Esophagus (tissue), 2 donors: ENCODE measurements around the gene COL4A3. TPM values are rescaled to one million over a fixed set of nuclear protein-coding genes. Genes with fewer than 3 reads are reported as not detected.

Experiments
- H3K27ac ChIP-seq, 2 donors: one replicate each; pipeline ENCODE4 v1.5.1; 2013; ENCODE audit warnings: low read depth in 2 of 2, mild to moderate bottlenecking in 2 of 2, inconsistent platforms in 1 of 2, low read length in 1 of 2, moderate library complexity in 1 of 2
- H3K27me3 ChIP-seq, 2 donors: one replicate each; pipeline ENCODE4 v1.6.1; 2013; ENCODE audit warnings: low read length in 2 of 2, control low read depth in 1 of 2, mild to moderate bottlenecking in 1 of 2; ENCODE audit not compliant: insufficient read depth in 2 of 2, control insufficient read depth in 1 of 2
- H3K36me3 ChIP-seq, 2 donors: one replicate each; pipeline ENCODE4 v1.6.1; 2013; ENCODE audit warnings: low read length in 1 of 2; ENCODE audit not compliant: control insufficient read depth in 2 of 2, insufficient read depth in 2 of 2
- H3K4me1 ChIP-seq, 2 donors: one replicate each; pipeline ENCODE4 v1.6.1; 2013; ENCODE audit warnings: low read length in 1 of 2; ENCODE audit not compliant: control insufficient read depth in 2 of 2, insufficient read depth in 2 of 2
- H3K4me3 ChIP-seq, 2 donors: one replicate each; pipeline ENCODE4 v1.5.1; 2013; ENCODE audit warnings: low read length in 2 of 2, mild to moderate bottlenecking in 2 of 2, low read depth in 1 of 2, moderate library complexity in 1 of 2
- H3K9me3 ChIP-seq, 2 donors: one replicate each; pipeline ENCODE4 v1.6.1; 2013; ENCODE audit warnings: mild to moderate bottlenecking in 2 of 2, low read depth in 1 of 2, low read length in 1 of 2, moderate library complexity in 1 of 2; ENCODE audit not compliant: control insufficient read depth in 2 of 2, insufficient read depth in 1 of 2
- WGBS, 2 donors: extraction: QIAGEN DNeasy Blood & Tissue Kit; methylation state at CpG; one replicate each; pipeline ENCODE4 v1.1.7; 2013; 5-methylcytosine and 5-hydroxymethylcytosine counted together
- polyA plus RNA-seq, 2 donors: library from polyadenylated mRNA; stranded (reverse); fragments of 200-250 nt; gene quantifications; one replicate each; pipeline ENCODE4 v1.2.3, GENCODE V29; 2013
- donor health status: healthy with polysubstance abuse.
- donor health status: Bipolar disorder and iron deficiency.

Gene COL4A3
- polyA plus RNA-seq, 2 donors: 0.18 to 0.44 TPM

DNA sequence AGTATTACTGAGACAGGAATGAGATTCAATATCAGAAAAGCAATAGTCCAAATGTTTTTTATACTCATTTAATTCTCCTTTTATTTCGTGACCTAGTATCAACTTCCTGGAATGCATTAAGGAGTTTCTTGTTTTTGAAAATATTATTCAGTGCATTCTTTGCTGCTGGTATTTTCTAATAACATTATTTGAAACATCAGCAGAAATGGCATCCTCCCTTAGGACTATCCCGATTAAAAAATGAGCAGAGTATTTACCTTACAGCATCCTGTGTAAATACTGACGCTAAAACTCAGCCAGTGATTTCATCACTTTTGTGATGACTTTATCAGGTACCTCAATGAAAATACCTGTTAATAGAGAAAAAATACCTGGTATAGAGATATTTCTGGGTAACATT is 16.3 kb downstream of the COL4A3 start:
- Histone ChIP-seq H3K9me3 (no peaks in the 10 kb centered on the region), H3K36me3 (no peaks in the 10 kb centered on the region), H3K4me1 (no peaks in the 10 kb centered on the region), H3K4me3 (no peak overlapping the region), H3K27me3 (no peaks in the 10 kb centered on the region), H3K27ac (no peak overlapping the region)
- WGBS, 2 donors: 47 to 59% methylated on average over 3 of the region's 3 CpGs

DNA sequence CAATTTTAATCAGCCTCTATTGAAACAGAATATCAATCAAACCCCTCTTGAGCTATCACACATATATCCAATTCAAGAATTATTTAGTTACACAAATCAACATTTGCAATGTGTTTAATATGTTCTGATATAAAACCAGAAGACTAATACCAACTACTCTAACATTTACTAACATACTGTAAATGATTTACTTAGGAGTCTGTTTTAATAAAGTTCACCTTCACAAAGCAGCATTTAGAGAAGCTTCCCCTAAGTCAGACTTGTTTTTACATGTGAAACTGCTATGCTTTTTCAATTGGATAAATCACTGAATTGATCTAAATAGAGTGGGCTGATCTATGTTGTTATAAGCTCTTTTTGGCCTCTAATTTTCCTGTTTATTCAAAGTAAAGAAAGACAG is 18.3 kb downstream of the COL4A3 start:
- no peaks in the 10 kb centered on the region for H3K36me3 ChIP-seq
- no peaks in the 10 kb centered on the region for H3K27me3 ChIP-seq
- no peaks in the 10 kb centered on the region for H3K4me1 ChIP-seq
- H3K4me3 ChIP-seq: no peak overlapping the region
- H3K9me3 ChIP-seq: no peaks in the 10 kb centered on the region
- H3K27ac ChIP-seq: no peak overlapping the region

DNA sequence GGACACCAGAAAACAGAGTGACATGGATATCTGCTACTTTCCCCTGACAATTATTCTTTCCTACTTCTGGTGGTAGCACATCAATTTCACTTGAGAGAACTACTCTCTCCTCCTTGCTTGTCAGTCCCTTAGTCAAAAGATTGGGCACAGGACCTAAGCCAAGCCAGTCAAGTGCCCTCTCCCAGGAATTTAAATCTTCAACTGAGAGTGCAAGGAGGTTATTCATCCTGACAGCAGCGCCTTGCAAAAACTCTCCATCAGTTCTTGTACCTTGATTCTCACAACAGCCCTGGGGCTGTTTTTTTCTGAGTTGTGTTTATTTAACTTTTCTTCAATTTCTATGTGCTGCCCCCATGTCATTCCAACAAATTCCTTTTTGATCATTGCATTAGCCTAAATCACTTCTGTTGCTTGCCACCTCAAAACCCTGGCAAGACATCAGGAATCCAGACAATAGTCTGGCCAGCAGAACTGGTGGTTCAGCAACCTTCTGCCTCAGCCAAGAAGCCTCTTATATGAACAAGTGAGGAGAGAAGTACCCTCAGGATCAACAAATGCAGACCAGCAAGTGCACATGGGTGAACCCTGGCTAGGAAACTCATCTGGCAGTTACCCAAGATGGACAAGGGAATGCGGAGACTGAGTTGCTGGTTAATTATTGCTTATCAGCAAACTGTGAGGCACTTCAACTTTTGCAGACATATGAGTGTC is 19.4 kb downstream of the COL4A3 start:
- H3K27me3 ChIP-seq: no peaks in the 10 kb centered on the region
- no peak overlapping the region for H3K27ac ChIP-seq
- H3K4me3 ChIP-seq: no peak overlapping the region
- 74 to 85% methylated on average over 2 of the region's 2 CpGs for WGBS, 2 donors
- H3K4me1 ChIP-seq: no peaks in the 10 kb centered on the region
- H3K9me3 ChIP-seq: no peaks in the 10 kb centered on the region
- no peaks in the 10 kb centered on the region for H3K36me3 ChIP-seq

DNA sequence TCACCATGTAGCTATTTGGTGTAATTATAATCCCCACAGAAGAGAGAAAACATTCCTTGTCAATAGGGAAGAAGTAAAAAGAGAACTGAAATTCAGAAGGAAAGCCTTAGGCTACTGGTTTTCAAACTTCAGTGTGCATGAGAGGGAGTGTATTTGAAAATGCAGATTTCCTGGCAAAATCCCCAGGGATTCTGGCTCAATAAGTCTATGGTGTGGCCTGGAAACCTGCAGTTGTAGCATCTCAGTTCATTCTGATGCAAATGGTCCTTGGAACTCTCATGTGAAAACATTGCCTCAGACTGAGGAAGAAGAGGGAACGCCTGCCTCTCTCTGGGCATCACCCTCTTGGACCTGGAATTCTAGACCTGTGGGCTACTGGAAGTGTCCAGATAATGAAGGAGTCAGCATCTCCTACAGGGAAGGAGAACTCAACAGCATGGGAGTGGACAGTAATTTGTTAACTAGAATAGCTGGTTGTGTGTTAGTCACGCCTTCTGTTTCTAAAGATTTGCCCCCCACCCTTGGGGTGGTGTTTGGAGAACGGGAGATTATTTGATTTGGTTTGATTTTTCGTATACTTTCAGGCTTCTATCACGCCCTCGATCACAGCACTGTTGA is 21.3 kb downstream of the COL4A3 start:
- Histone ChIP-seq H3K27ac (no peak overlapping the region), H3K4me3 (no peak overlapping the region), H3K27me3 (no peaks in the 10 kb centered on the region), H3K36me3 (no peaks in the 10 kb centered on the region), H3K9me3 (no peaks in the 10 kb centered on the region), H3K4me1 (no peaks in the 10 kb centered on the region)
- 80 to 85% methylated on average over 6 of the region's 6 CpGs for WGBS, 2 donors

DNA sequence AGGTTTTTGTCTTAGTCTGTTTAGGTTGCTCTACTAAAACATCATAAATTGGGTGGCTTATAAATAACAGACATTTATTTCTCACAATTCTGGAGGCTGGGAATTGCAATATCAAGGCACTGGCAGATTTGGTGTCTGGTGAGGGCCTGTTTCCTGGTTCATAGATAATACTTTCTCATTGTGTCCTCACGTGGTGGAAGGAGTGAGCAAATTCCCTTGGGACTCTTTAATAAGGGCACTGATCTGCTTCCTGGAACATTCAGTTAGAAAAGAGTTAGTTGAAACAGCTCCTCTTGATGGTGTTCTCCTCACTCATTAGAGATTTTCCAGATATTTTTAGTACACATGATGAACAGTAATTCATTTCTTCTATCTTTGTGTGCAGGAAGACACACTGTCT is 22.3 kb downstream of the COL4A3 start:
- Histone ChIP-seq H3K27ac (no peak overlapping the region), H3K36me3 (no peaks in the 10 kb centered on the region), H3K9me3 (no peaks in the 10 kb centered on the region), H3K4me1 (no peaks in the 10 kb centered on the region), H3K4me3 (no peak overlapping the region), H3K27me3 (no peaks in the 10 kb centered on the region)
- WGBS, 2 donors: 32 to 54% methylated on average over 1 of the region's 1 CpG

DNA sequence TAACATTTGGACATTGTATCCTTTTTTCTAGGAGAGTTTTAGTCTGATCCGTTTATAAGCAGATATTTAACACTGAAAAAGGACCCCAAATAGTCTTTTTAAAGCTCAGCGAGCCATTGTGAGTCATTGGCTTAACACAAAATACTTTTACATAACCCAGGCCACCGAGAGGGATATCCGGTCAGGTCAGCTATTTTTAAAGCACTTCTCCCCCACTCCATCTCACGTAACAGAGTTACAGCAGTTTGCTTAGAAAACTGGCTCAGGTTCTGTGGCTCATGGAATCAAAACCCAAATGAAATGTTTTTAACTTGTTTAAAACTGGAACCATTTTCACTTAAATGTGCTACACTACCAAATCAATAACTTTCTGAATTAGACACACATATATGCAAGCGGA is 23.9 kb downstream of the COL4A3 start:
- WGBS, 2 donors: 48 to 50% methylated on average over 6 of the region's 6 CpGs
- no peaks in the 10 kb centered on the region for H3K36me3 ChIP-seq
- H3K4me1 ChIP-seq: no peaks in the 10 kb centered on the region
- no peak overlapping the region for H3K4me3 ChIP-seq
- H3K27ac ChIP-seq: no peak overlapping the region
- H3K9me3 ChIP-seq: no peaks in the 10 kb centered on the region
- H3K27me3 ChIP-seq: no peaks in the 10 kb centered on the region

DNA sequence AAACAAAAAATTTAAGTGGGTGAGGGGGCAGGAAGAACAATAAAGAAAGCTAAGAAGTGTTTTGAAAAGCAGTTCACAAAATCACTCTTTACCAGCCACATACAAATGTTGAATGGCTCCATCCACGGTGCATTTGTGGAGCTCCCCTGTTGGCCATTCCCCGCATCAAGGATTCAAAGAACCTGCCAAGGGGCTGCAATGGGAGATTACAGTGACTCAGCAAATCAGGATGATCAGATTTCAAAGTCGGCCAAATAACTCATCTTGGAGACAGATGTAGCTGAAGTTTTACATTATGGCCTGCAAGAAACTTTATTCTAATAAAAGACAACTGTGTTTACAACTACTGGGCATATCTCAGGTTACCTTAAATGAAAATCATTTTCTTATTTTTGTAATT is 26.9 kb downstream of the COL4A3 start:
- Histone ChIP-seq H3K9me3 (no peaks in the 10 kb centered on the region), H3K27me3 (no peaks in the 10 kb centered on the region), H3K27ac (no peak overlapping the region), H3K36me3 (no peaks in the 10 kb centered on the region), H3K4me1 (no peaks in the 10 kb centered on the region), H3K4me3 (no peak overlapping the region)
- 59 to 71% methylated on average over 3 of the region's 3 CpGs for WGBS, 2 donors

DNA sequence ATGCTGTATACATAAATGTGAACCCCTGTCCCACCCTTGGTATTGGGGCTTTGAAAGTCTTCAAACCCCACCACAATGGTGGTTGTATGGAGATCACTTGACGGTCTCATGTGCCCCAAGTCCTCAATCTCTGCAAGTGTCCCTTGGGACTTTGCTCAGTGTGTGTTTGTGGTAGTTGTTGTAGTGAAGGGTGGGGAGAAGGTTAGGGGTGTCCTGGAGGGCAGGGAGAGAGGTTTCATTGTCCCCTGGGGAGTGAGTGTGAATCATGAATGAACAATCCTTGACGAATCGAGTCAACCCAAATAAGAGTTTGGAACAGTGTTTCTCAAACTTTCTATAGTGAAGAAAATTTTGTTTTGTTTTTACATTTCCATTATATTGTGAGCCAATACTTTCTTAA is 28.1 kb downstream of the COL4A3 start:
- no peaks in the 10 kb centered on the region for H3K27me3 ChIP-seq
- WGBS, 2 donors: 85 to 92% methylated on average over 3 of the region's 3 CpGs
- H3K4me1 ChIP-seq: no peaks in the 10 kb centered on the region
- no peak overlapping the region for H3K4me3 ChIP-seq
- H3K36me3 ChIP-seq: no peaks in the 10 kb centered on the region
- H3K27ac ChIP-seq: no peak overlapping the region
- no peaks in the 10 kb centered on the region for H3K9me3 ChIP-seq

DNA sequence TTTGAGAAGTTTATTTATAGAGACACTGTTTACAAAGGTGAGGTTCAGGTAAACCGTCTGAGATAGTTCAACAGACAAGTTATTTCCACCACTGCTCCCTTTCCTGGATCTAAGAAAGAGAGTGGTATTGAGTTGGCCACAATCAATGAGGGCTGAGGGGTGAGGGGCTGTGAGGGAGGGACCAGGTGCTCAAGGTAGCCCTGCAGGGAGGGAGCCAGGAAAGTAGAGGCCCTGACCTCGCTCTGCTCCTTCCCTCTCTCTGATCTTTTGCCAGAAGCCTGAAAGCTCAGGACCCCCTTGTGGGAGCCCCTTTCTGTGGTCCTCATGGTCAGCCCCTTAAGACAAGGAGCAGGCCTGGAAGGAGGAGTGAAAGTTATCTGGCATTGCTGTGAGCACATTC is 29.8 kb downstream of the COL4A3 start:
- Histone ChIP-seq H3K36me3 (no peaks in the 10 kb centered on the region), H3K27me3 (no peaks in the 10 kb centered on the region), H3K4me3 (no peak overlapping the region), H3K9me3 (no peaks in the 10 kb centered on the region), H3K4me1 (no peaks in the 10 kb centered on the region), H3K27ac (no peak overlapping the region)
- 60 to 68% methylated on average over 2 of the region's 2 CpGs for WGBS, 2 donors

DNA sequence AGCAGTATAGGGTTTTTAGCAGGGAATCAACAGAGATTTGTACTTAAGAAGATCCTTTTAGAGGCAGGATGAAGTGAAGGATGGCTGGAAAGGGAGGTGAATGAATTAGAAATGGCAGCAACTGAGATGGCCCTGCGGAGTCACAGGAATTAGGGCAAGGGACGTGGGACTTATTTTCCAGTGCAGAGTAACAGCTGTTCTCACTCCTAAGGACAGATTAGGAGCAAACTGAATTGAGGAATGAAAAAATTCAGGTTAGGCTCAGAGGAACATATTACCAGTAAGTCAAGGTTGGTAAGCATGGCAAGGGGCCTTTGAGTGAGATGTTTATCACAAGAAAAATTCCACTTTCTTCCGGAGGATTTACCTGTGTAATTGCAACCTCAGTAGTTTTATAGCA is 34.4 kb downstream of the COL4A3 start:
- Histone ChIP-seq H3K36me3 (no peaks in the 10 kb centered on the region), H3K27ac (no peak overlapping the region), H3K4me1 (no peaks in the 10 kb centered on the region), H3K4me3 (no peak overlapping the region), H3K9me3 (no peaks in the 10 kb centered on the region), H3K27me3 (no peaks in the 10 kb centered on the region)
- 79 to 87% methylated on average over 3 of the region's 3 CpGs for WGBS, 2 donors
